T1000 (cell line): ENCODE results near the gene ABCG8.

Source experiments
- DNase-seq: peaks from one replicate; lab custom pipeline; 2025; ENCODE audit warnings: mixed read lengths; lab: John Stamatoyannopoulos, UW

Gene ABCG8

GRCh38 chr2:43826305-43827250 lies 12.2 kb upstream of the ABCG8 start:
- no peak for DNase-seq

GRCh38 chr2:43831543-43832294 lies 7.1 kb upstream of the ABCG8 start:
- no peak for DNase-seq

- DNase-seq, result no peak
Observed at GRCh38 chr2:43832457-43832856, 6.3 kb upstream of the ABCG8 start.

GRCh38 chr2:43837033-43837432 lies 1.7 kb upstream of the ABCG8 start:
- DNase-seq, result no peak

GRCh38 chr2:43837831-43838559 lies 776 bp upstream of the ABCG8 start:
- DNase-seq, result no peak

- DNase-seq, result no peak
Observed at GRCh38 chr2:43839776-43840564, 1.2 kb downstream of the ABCG8 start.

GRCh38 chr2:43840965-43841364 lies 2.2 kb downstream of the ABCG8 start:
- no peak for DNase-seq

- DNase-seq, result no peak
Observed at GRCh38 chr2:43841949-43842865, 3.4 kb downstream of the ABCG8 start.

- DNase-seq, result no peak
Observed at GRCh38 chr2:43842866-43843226, 4.1 kb downstream of the ABCG8 start.

GRCh38 chr2:43845181-43845580 lies 6.4 kb downstream of the ABCG8 start:
- no peak for DNase-seq

- no peak for DNase-seq
Observed at GRCh38 chr2:43846140-43846793, 7.5 kb downstream of the ABCG8 start.

- DNase-seq, result no peak
Observed at GRCh38 chr2:43848214-43848613, 9.4 kb downstream of the ABCG8 start.

- DNase-seq, result no peak
Observed at GRCh38 chr2:43851011-43851980, 12.5 kb downstream of the ABCG8 start.

GRCh38 chr2:43852196-43852730 lies 13.5 kb downstream of the ABCG8 start:
- DNase-seq, result no peak

GRCh38 chr2:43853141-43854081 lies 14.6 kb downstream of the ABCG8 start:
- DNase-seq, result no peak

- no peak for DNase-seq
Observed at GRCh38 chr2:43854671-43855070, 15.9 kb downstream of the ABCG8 start.

GRCh38 chr2:43855292-43855691 lies 16.5 kb downstream of the ABCG8 start:
- DNase-seq, result no peak
